ENCODE measurements around the gene FAM216B.

The FAM216B gene

GRCh38 chr13:42760951-42761350, 20.4 kb upstream of the FAM216B start:
- no peak overlapping the region for H2BK15ac ChIP-seq (ENCODE audit: low read depth, poor library complexity, severe bottlenecking)
- H3K9ac ChIP-seq (ENCODE audit: low read length) = no peak overlapping the region
- H3K27ac ChIP-seq (ENCODE audit: low read length, poor library complexity, severe bottlenecking) = no peak overlapping the region
- H3K9me3 ChIP-seq (ENCODE audit: control insufficient read depth, low read length) = no peaks in the 10 kb centered on the region
- no peak overlapping the region for H4K8ac ChIP-seq (ENCODE audit: low read length)
- 94% methylated on average over 5 of the region's 5 CpGs for WGBS
- H3K79me1 ChIP-seq (replicated peaks; ENCODE audit: low read length, poor library complexity, severe bottlenecking) = no peaks in the 10 kb centered on the region
- no peak overlapping the region for H3K4ac ChIP-seq (ENCODE audit: low read depth in 1 of 2, low read length in 2 of 2)
- H3K4me2 ChIP-seq (ENCODE audit: low read length, poor library complexity, severe bottlenecking) = no peak overlapping the region
- no peak overlapping the region for H3K18ac ChIP-seq (ENCODE audit: low read depth in 1 of 2, low read length in 2 of 2)
- H2BK5ac ChIP-seq (ENCODE audit: low read depth, low read length, poor library complexity, severe bottlenecking) = no peak overlapping the region
- H2AK5ac ChIP-seq (ENCODE audit: low read length, severe bottlenecking) = no peak overlapping the region
- H3K14ac ChIP-seq (ENCODE audit: low read length in 2 of 2) = no peak overlapping the region
- no peaks in the 10 kb centered on the region for H3K4me1 ChIP-seq (ENCODE audit: control insufficient read depth, insufficient read depth, low read depth, low read length)
- H2AFZ ChIP-seq (ENCODE audit: low read depth, low read length) = no peak overlapping the region
- H2BK12ac ChIP-seq (ENCODE audit: low read length in 2 of 2) = no peak overlapping the region
- H3K27me3 ChIP-seq (ENCODE audit: control insufficient read depth in 1 of 2, insufficient read depth in 1 of 2, low read length in 2 of 2) = no peaks in the 10 kb centered on the region
- no peak overlapping the region for H3K4me3 ChIP-seq (ENCODE audit: insufficient read depth in 1 of 2, low read depth in 1 of 2, low read length in 2 of 2)
- H4K91ac ChIP-seq (ENCODE audit: low read length) = no peak overlapping the region
- no peak overlapping the region for H2BK120ac ChIP-seq (ENCODE audit: low read depth, low read length)
- H3K23ac ChIP-seq (ENCODE audit: low read length in 2 of 2) = no peak overlapping the region
- DNase-seq = no peak
- peaks cover 0 to 17% of the 10 kb centered on the region in 2 experiments for H3K36me3 ChIP-seq (ENCODE audit: control insufficient read depth in 1 of 2, insufficient read depth in 2 of 2, low read depth in 1 of 2, low read length in 2 of 2)

GRCh38 chr13:42762251-42762650, 19.1 kb upstream of the FAM216B start:
- Histone ChIP-seq H2AFZ (ENCODE audit: low read depth, low read length) (no peak overlapping the region), H3K14ac (ENCODE audit: low read length in 2 of 2) (no peak overlapping the region), H3K27me3 (ENCODE audit: control insufficient read depth in 1 of 2, insufficient read depth in 1 of 2, low read length in 2 of 2) (no peaks in the 10 kb centered on the region), H3K4ac (ENCODE audit: low read depth in 1 of 2, low read length in 2 of 2) (no peak overlapping the region), H3K18ac (ENCODE audit: low read depth in 1 of 2, low read length in 2 of 2) (no peak overlapping the region), H4K91ac (ENCODE audit: low read length) (no peak overlapping the region), H3K4me2 (ENCODE audit: low read length, poor library complexity, severe bottlenecking) (no peak overlapping the region), H2AK5ac (ENCODE audit: low read length, severe bottlenecking) (no peak overlapping the region), H3K36me3 (ENCODE audit: control insufficient read depth in 1 of 2, insufficient read depth in 2 of 2, low read depth in 1 of 2, low read length in 2 of 2) (peaks cover 0 to 17% of the 10 kb centered on the region in 2 experiments), H3K23ac (ENCODE audit: low read length in 2 of 2) (no peak overlapping the region), H3K27ac (ENCODE audit: low read length, poor library complexity, severe bottlenecking) (no peak overlapping the region), H4K8ac (ENCODE audit: low read length) (no peak overlapping the region), H3K79me1 (replicated peaks; ENCODE audit: low read length, poor library complexity, severe bottlenecking) (no peaks in the 10 kb centered on the region), H2BK120ac (ENCODE audit: low read depth, low read length) (no peak overlapping the region), H3K9me3 (ENCODE audit: control insufficient read depth, low read length) (no peaks in the 10 kb centered on the region), H3K9ac (ENCODE audit: low read length) (no peak overlapping the region), H3K4me3 (ENCODE audit: insufficient read depth in 1 of 2, low read depth in 1 of 2, low read length in 2 of 2) (no peak overlapping the region), H2BK5ac (ENCODE audit: low read depth, low read length, poor library complexity, severe bottlenecking) (no peak overlapping the region), H2BK15ac (ENCODE audit: low read depth, poor library complexity, severe bottlenecking) (no peak overlapping the region), H2BK12ac (ENCODE audit: low read length in 2 of 2) (no peak overlapping the region), H3K4me1 (ENCODE audit: control insufficient read depth, insufficient read depth, low read depth, low read length) (no peaks in the 10 kb centered on the region)
- 87% methylated on average over 2 of the region's 3 CpGs for WGBS
- peak; percentile 35 for DNase-seq

GRCh38 chr13:42762917-42763316, 18.5 kb upstream of the FAM216B start:
- H3K14ac ChIP-seq (ENCODE audit: low read length in 2 of 2) = no peak overlapping the region

GRCh38 chr13:42766016-42766415, 15.4 kb upstream of the FAM216B start:
- H3K9me3 ChIP-seq (ENCODE audit: control insufficient read depth, low read length) = peaks cover 3% of the 10 kb centered on the region
- no peak overlapping the region for H2BK15ac ChIP-seq (ENCODE audit: low read depth, poor library complexity, severe bottlenecking)
- no peak overlapping the region for H3K4me2 ChIP-seq (ENCODE audit: low read length, poor library complexity, severe bottlenecking)
- no peak overlapping the region for H4K91ac ChIP-seq (ENCODE audit: low read length)
- H2AFZ ChIP-seq (ENCODE audit: low read depth, low read length) = no peak overlapping the region
- H2BK5ac ChIP-seq (ENCODE audit: low read depth, low read length, poor library complexity, severe bottlenecking) = no peak overlapping the region
- no peak overlapping the region for H3K23ac ChIP-seq (ENCODE audit: low read length in 2 of 2)
- H2BK12ac ChIP-seq (ENCODE audit: low read length in 2 of 2) = no peak overlapping the region
- H2AK5ac ChIP-seq (ENCODE audit: low read length, severe bottlenecking) = no peak overlapping the region
- no peak overlapping the region for H3K18ac ChIP-seq (ENCODE audit: low read depth in 1 of 2, low read length in 2 of 2)
- no peak overlapping the region for H4K8ac ChIP-seq (ENCODE audit: low read length)
- no peaks in the 10 kb centered on the region for H3K4me1 ChIP-seq (ENCODE audit: control insufficient read depth, insufficient read depth, low read depth, low read length)
- no peak overlapping the region for H3K14ac ChIP-seq (ENCODE audit: low read length in 2 of 2)
- H3K9ac ChIP-seq (ENCODE audit: low read length) = no peak overlapping the region
- DNase-seq = no peak
- no peak overlapping the region for H2BK120ac ChIP-seq (ENCODE audit: low read depth, low read length)
- no peak overlapping the region for H3K4ac ChIP-seq (ENCODE audit: low read depth in 1 of 2, low read length in 2 of 2)
- no peak overlapping the region for H3K27ac ChIP-seq (ENCODE audit: low read length, poor library complexity, severe bottlenecking)
- no peak overlapping the region for H3K4me3 ChIP-seq (ENCODE audit: insufficient read depth in 1 of 2, low read depth in 1 of 2, low read length in 2 of 2)
- no peaks in the 10 kb centered on the region for H3K27me3 ChIP-seq (ENCODE audit: control insufficient read depth in 1 of 2, insufficient read depth in 1 of 2, low read length in 2 of 2)
- no CpG with 5 or more reads among the region's 1 CpG for WGBS
- H3K36me3 ChIP-seq (ENCODE audit: control insufficient read depth in 1 of 2, insufficient read depth in 2 of 2, low read depth in 1 of 2, low read length in 2 of 2) = peaks cover 0 to 13% of the 10 kb centered on the region in 2 experiments
- no peaks in the 10 kb centered on the region for H3K79me1 ChIP-seq (replicated peaks; ENCODE audit: low read length, poor library complexity, severe bottlenecking)

More at GRCh38 chr13:42762917-42763316, 18.5 kb upstream of the FAM216B start:
- H4K91ac ChIP-seq (ENCODE audit: low read length) = no peak overlapping the region
- H3K79me1 ChIP-seq (replicated peaks; ENCODE audit: low read length, poor library complexity, severe bottlenecking) = no peaks in the 10 kb centered on the region
- no peak overlapping the region for H3K18ac ChIP-seq (ENCODE audit: low read depth in 1 of 2, low read length in 2 of 2)
- peaks cover 0 to 13% of the 10 kb centered on the region in 2 experiments for H3K36me3 ChIP-seq (ENCODE audit: control insufficient read depth in 1 of 2, insufficient read depth in 2 of 2, low read depth in 1 of 2, low read length in 2 of 2)
- H2AFZ ChIP-seq (ENCODE audit: low read depth, low read length) = no peak overlapping the region
- peak; percentile 90 for DNase-seq
- H3K4ac ChIP-seq (ENCODE audit: low read depth in 1 of 2, low read length in 2 of 2) = no peak overlapping the region
- no peak overlapping the region for H3K27ac ChIP-seq (ENCODE audit: low read length, poor library complexity, severe bottlenecking)
- no peaks in the 10 kb centered on the region for H3K27me3 ChIP-seq (ENCODE audit: control insufficient read depth in 1 of 2, insufficient read depth in 1 of 2, low read length in 2 of 2)
- H2BK12ac ChIP-seq (ENCODE audit: low read length in 2 of 2) = no peak overlapping the region
- no peaks in the 10 kb centered on the region for H3K4me1 ChIP-seq (ENCODE audit: control insufficient read depth, insufficient read depth, low read depth, low read length)
- no peak overlapping the region for H4K8ac ChIP-seq (ENCODE audit: low read length)
- H3K4me2 ChIP-seq (ENCODE audit: low read length, poor library complexity, severe bottlenecking) = no peak overlapping the region
- H3K9ac ChIP-seq (ENCODE audit: low read length) = no peak overlapping the region
- no peak overlapping the region for H2AK5ac ChIP-seq (ENCODE audit: low read length, severe bottlenecking)
- peaks cover 3% of the 10 kb centered on the region for H3K9me3 ChIP-seq (ENCODE audit: control insufficient read depth, low read length)
- WGBS = 0% methylated on average over 2 of the region's 2 CpGs
- no peak overlapping the region for H3K23ac ChIP-seq (ENCODE audit: low read length in 2 of 2)
- H2BK5ac ChIP-seq (ENCODE audit: low read depth, low read length, poor library complexity, severe bottlenecking) = no peak overlapping the region
- H2BK15ac ChIP-seq (ENCODE audit: low read depth, poor library complexity, severe bottlenecking) = no peak overlapping the region
- H3K4me3 ChIP-seq (ENCODE audit: insufficient read depth in 1 of 2, low read depth in 1 of 2, low read length in 2 of 2) = no peak overlapping the region
- H2BK120ac ChIP-seq (ENCODE audit: low read depth, low read length) = no peak overlapping the region

Data from mesenchymal stem cell (in vitro differentiated cells and primary cell).